ENCODE measurements around the gene ATG4B. TPM values are rescaled to one million over a fixed set of nuclear protein-coding genes. Genes with fewer than 3 reads are reported as not detected.

Gene ATG4B
- total and polyA plus RNA-seq, 9 of the 15 experiments (the other 6 are each of a cell fraction or from before 2014, with no cell fraction given), result 5.9 to 58.8 (median 35.6) TPM

DNA sequence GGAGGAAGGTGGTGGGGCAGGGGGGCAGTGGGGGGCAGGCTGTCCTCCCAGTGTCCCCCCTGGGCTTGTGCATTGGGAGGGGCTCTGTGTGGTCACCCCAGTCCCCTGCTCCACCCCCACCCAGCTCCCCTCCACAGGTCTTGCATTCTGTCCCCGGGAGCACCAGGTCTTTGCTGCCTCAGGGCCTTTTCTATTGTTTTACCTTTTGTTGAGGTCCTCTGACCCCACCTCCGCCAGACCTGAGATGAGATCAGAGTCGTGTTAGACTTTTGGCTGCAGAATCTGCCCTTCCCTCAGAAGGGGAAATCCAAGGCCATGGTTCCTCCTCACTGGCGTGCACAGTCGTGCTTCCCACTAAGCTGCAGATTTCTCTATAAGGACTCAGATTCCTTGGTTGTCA, 20.8 kb downstream of the ATG4B start:
- intact Hi-C loops (cut with micrococcal nuclease), result no loop called here
- Histone ChIP-seq H3K4me1 (replicated peaks in 1 of 2; ENCODE audit: control insufficient read depth in 2 of 2, insufficient read depth in 2 of 2, low read length in 2 of 2) (peaks cover 0 to 3% of the 10 kb centered on the region in 2 experiments; a peak in 1 of 5 replicates), H3K36me3 (ENCODE audit: control insufficient read depth, insufficient read depth, low read length) (peaks cover 48% of the 10 kb centered on the region; the same call in 2 of the 3 replicates), H3K27ac (ENCODE audit: extremely low read depth, low read depth, low read length) (no peak overlapping the region), H2AFZ (ENCODE audit: low read depth, low read length) (no peak overlapping the region), H3K9me1 (ENCODE audit: control insufficient read depth, insufficient read depth, low read length) (no peaks in the 10 kb centered on the region), H3K79me2 (ENCODE audit: control insufficient read depth, insufficient read depth, low read length) (no peaks in the 10 kb centered on the region), H3K27me3 (ENCODE audit: control insufficient read depth in 2 of 2, insufficient read depth in 2 of 2, low read length in 2 of 2) (no peaks in the 10 kb centered on the region), H3K4me3 (no peak overlapping the region), H3K4me2 (ENCODE audit: insufficient read depth, low read length) (no peak overlapping the region), H3K9me3 (replicated peaks; ENCODE audit: control insufficient read depth, insufficient read depth, low read depth, low read length) (no peaks in the 10 kb centered on the region), H4K20me1 (replicated peaks; ENCODE audit: control insufficient read depth, insufficient read depth, low read length) (no peaks in the 10 kb centered on the region), H3K9ac (ENCODE audit: insufficient read depth in 1 of 2, low read depth in 2 of 2, low read length in 2 of 2) (no peak overlapping the region)
- in situ Hi-C loops (cut with MboI), result no loop called here
- POLR2A ChIA-PET, result interaction anchor here (0.6 to 1.4 kb wide), 3 partner anchors 11 to 76 kb away, joined by 3 to 7 read pairs (median 3); partner anchors contain the start of gene D2HGDH
- FAIRE-seq (no peak), DNase-seq (ENCODE audit: extremely low read depth in 1 of 4, low spot score in 3 of 4) (no peak), ATAC-seq (no peak)
- TF ChIP-seq SRSF7 (optimal IDR thresholded peaks at IDR 0.05; ENCODE audit: low read depth, low read length) (no peak), CREB1 (IDR thresholded peaks at IDR 0.05) (no peak), CREB1 (CRISPR knock-in tag; IDR thresholded peaks at IDR 0.05) (no peak), SPI1 (IDR thresholded peaks at IDR 0.05; ENCODE audit: borderline replicate concordance, low read depth, low read length) (no peak), NONO (IDR thresholded peaks at IDR 0.05; ENCODE audit: low read depth in 2 of 2, low read length in 1 of 2) (no peak), ZNF639 (CRISPR knock-in tag; conservative IDR thresholded peaks at IDR 0.05 in 1 of 2, IDR thresholded peaks at IDR 0.05 in 1 of 2) (no peak), ZNF561 (CRISPR knock-in tag; conservative IDR thresholded peaks at IDR 0.05) (no peak), PURB (CRISPR knock-in tag; IDR thresholded peaks at IDR 0.05; ENCODE audit: low read depth) (no peak), MYBL2 (IDR thresholded peaks at IDR 0.05; ENCODE audit: low read depth) (no peak), MYBL2 (CRISPR knock-in tag; IDR thresholded peaks at IDR 0.05; ENCODE audit: borderline replicate concordance) (no peak), MNT (conservative IDR thresholded peaks at IDR 0.05) (no peak), CHD4 (IDR thresholded peaks at IDR 0.05; ENCODE audit: insufficient read depth, insufficient replicate concordance, low read depth, low read length, poor library complexity, severe bottlenecking) (no peak), PHF20 (IDR thresholded peaks at IDR 0.05; ENCODE audit: partially characterized antibody) (no peak), EHMT2 (IDR thresholded peaks at IDR 0.05) (no peak)
- TF ChIP-seq, protein P1, sequence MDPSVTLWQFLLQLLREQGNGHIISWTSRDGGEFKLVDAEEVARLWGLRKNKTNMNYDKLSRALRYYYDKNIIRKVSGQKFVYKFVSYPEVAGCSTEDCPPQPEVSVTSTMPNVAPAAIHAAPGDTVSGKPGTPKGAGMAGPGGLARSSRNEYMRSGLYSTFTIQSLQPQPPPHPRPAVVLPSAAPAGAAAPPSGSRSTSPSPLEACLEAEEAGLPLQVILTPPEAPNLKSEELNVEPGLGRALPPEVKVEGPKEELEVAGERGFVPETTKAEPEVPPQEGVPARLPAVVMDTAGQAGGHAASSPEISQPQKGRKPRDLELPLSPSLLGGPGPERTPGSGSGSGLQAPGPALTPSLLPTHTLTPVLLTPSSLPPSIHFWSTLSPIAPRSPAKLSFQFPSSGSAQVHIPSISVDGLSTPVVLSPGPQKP (CRISPR knock-in tag; IDR thresholded peaks at IDR 0.05), result no peak
- WGBS (ENCODE audit: insufficient coverage, low coverage, missing lambda C conversion rate), result 91% methylated on average over 5 of the region's 5 CpGs
- CTCF ChIA-PET (ENCODE audit: low intra/inter-chr PET ratio), result no interaction called here
- no TSS peak for BruUV-seq (replicated peaks)
